Measurements from ENCODE around the gene SMYD3.

The SMYD3 gene

DNA sequence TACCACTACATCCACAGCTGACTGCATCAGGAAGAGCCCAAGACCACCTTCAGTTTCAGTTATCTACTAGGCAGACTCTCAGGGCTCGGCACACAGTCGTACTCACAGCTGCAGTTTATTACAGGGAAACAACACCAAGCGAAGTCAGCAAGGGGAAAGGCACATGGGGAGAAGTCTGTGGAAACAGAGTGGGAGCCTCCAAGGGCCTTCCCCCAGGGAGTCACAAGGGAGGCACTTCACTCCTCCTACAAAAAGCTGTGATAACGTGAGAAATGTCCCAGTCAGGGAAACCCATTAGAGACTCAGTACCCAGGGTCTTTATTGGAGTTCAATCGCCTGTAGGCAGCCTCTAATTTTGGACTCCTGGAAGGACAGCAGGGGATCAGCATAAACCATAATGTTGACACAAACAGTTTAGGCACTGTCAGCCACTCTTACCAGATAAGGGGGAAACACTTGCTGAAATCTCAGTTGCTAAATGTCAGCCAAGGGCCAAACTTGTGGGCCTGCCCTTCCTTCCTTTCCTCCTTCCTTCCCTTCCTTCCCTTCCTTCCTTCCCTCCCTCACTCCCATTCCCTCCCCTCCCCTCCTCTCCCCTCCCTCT lies 444.0 kb downstream of the SMYD3 start:
- H3K4me3 ChIP-seq (ENCODE audit: low read length): no peak overlapping the region
- TF ChIP-seq ZNF274 (IDR thresholded peaks at IDR 0.05; ENCODE audit: low read depth, low read length): no peak

- no peak overlapping the region for H3K4me3 ChIP-seq (ENCODE audit: low read length)
These were observed 448.6 kb downstream of the SMYD3 start for GRCh38 chr1:246058466-246058865.

GRCh38 chr1:246052603-246053002 lies 454.5 kb downstream of the SMYD3 start:
- no peak for TF ChIP-seq ZNF274 (IDR thresholded peaks at IDR 0.05; ENCODE audit: low read depth, low read length)

More at GRCh38 chr1:246058466-246058865, 448.6 kb downstream of the SMYD3 start:
- no peak for TF ChIP-seq ZNF274 (IDR thresholded peaks at IDR 0.05; ENCODE audit: low read depth, low read length)

DNA sequence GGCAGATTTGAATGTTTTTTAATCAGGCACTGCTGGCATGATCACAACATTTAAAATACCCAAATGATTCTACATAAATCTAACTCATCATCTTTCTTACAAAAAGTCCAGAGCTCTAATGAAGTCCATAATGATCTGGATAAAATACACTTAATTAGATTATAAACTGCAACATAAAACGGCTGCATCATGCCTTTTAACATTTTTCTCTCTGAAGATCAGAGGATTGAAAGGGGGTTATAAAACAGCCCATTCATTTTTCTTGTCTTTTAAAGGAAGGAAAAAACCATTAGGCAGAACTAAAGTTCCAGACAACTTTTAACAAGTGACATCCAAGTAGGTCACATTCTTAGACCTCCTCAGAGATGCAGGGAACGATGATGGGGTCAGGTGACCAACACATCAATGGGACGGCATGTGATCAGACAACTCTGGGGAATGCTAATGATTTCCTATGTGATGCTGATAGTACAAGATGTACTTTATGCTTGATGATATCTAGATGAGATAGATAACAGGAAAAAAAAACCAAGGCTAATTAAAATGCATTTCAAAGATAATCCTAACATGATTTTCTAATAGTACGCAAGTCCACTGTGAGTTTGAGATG lies 455.1 kb downstream of the SMYD3 start:
- no peak for TF ChIP-seq ZNF274 (IDR thresholded peaks at IDR 0.05; ENCODE audit: low read depth, low read length)
- H3K4me3 ChIP-seq (ENCODE audit: low read length): no peak overlapping the region

More at GRCh38 chr1:246052603-246053002, 454.5 kb downstream of the SMYD3 start:
- no peak overlapping the region for H3K4me3 ChIP-seq (ENCODE audit: low read length)

DNA sequence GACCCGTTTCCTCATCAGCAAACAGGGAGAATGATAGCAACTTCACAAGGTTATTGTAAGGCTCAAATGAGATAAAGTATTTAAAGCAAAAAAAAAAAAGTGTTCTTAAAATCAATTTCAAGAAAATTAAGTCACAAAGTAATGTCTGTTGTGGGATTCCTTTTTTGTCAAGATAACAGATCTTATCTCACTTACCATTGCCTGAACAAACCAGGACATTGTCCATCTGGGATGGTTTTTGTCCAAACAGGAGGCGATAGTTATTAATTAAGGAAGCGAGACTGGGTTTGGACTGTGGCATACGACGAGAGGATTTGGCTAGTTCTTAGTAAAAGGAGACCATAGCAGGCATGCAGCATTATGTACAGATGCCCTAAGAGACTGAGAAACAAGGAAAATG lies 458.4 kb downstream of the SMYD3 start:
- H3K4me3 ChIP-seq (ENCODE audit: low read length): no peak overlapping the region
- no peak for TF ChIP-seq ZNF274 (IDR thresholded peaks at IDR 0.05; ENCODE audit: low read depth, low read length)

DNA sequence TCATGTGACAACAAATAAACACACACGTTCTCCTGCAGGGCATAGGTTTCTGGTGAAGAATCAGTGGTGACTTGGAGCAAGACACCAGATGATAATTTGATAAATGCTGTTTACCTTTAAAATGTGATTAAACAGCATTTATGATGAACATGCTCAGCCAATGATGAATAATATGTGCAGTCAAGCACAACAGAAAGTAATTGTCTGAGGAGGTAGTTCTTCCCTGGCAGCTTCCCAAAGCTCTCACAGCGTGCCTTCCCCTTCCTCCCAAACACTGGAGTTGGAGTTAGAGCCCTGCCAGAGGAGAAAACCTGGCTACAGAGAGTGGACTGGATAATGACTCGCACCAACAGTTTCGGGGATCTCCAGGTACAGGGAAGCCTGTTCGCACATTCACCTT lies 463.5 kb downstream of the SMYD3 start:
- no peak overlapping the region for H3K4me3 ChIP-seq (ENCODE audit: low read length)
- no peak for TF ChIP-seq ZNF274 (IDR thresholded peaks at IDR 0.05; ENCODE audit: low read depth, low read length)

GRCh38 chr1:246041360-246041759 lies 465.7 kb downstream of the SMYD3 start:
- no peak overlapping the region for H3K4me3 ChIP-seq (ENCODE audit: low read length)
- no peak for TF ChIP-seq ZNF274 (IDR thresholded peaks at IDR 0.05; ENCODE audit: low read depth, low read length)

DNA sequence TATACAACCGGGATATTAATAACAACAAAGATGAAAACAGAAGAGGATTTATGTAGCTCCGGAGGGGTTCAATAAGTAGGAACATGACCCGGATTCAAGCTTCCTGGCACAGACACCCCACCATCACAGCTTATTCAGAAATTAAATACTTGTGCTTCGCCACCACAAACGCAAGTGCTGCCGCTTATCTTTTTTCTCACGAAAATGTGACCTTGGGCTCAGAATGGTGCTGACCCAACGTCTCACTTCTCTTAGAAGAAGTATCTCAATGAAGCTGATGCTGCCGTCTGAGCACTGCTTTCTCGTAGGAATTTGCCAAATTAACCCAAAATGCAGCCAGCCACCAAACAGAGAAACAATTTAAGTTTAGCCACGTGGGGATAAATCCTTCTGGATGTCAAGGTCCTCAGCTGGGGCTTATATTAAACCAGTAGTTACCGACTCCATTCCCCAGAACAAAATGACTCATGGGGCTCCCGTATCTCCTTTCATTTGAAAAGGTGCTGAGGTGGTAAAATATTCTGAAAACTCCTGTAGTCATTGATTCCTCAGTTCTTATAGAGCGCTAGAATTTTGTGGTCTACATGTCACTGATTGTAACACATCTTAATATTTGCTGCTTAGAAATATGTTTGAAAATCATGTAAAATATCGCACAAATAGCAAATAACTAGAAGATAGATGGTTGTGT lies 466.7 kb downstream of the SMYD3 start:
- TF ChIP-seq ZNF274 (IDR thresholded peaks at IDR 0.05; ENCODE audit: low read depth, low read length): no peak
- no peak overlapping the region for H3K4me3 ChIP-seq (ENCODE audit: low read length)

- no peak for TF ChIP-seq ZNF274 (IDR thresholded peaks at IDR 0.05; ENCODE audit: low read depth, low read length)
- H3K4me3 ChIP-seq (ENCODE audit: low read length): no peak overlapping the region
These were observed 467.5 kb downstream of the SMYD3 start for GRCh38 chr1:246039584-246039983.

DNA sequence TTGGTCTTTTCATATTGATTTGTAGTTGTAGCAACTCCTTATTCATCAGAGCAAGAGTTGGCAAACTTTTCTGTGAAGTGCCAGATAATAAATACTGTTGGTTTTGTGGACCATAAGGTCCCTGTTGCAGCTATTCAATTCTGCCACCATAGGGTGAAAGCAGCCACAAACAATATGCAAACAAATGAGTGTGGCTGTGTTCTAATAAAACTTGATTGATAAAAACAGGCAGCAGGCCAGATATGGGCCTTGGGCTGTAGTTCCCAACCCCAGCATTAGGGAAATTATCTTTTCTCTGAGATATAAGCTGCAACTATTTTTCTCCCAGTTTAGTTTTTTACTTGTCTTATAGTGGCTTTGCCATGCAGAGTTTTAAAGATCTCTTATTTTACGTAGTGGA lies 469.2 kb downstream of the SMYD3 start:
- H3K4me3 ChIP-seq (ENCODE audit: low read length): no peak overlapping the region
- TF ChIP-seq ZNF274 (IDR thresholded peaks at IDR 0.05; ENCODE audit: low read depth, low read length): no peak

DNA sequence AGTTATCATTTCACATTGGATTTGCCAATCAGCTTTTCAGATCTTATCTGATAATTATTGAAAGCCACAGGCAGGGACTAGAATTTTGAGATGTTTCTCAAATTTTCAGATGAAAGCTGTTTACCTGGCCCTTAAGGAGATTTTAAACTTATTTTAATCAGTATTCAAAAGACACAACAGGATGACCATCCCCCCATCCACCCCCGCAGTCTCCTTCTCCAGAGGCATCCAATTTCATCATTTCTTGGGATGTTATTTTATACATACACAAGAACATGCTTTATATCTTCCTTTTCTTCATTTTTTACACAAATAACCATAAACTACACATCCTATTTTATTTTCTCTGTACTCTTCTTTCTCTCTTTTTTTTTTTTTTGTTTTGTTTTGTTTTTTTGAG lies 470.9 kb downstream of the SMYD3 start:
- TF ChIP-seq ZNF274 (IDR thresholded peaks at IDR 0.05; ENCODE audit: low read depth, low read length): no peak
- H3K4me3 ChIP-seq (ENCODE audit: low read length): no peak overlapping the region

- H3K4me3 ChIP-seq (ENCODE audit: low read length): no peak overlapping the region
- TF ChIP-seq ZNF274 (IDR thresholded peaks at IDR 0.05; ENCODE audit: low read depth, low read length): no peak
These were observed 472.0 kb downstream of the SMYD3 start for GRCh38 chr1:246035060-246035541.

- no peak overlapping the region for H3K4me3 ChIP-seq (ENCODE audit: low read length)
- TF ChIP-seq ZNF274 (IDR thresholded peaks at IDR 0.05; ENCODE audit: low read depth, low read length): no peak
These were observed 472.4 kb downstream of the SMYD3 start for GRCh38 chr1:246034630-246035029.

DNA sequence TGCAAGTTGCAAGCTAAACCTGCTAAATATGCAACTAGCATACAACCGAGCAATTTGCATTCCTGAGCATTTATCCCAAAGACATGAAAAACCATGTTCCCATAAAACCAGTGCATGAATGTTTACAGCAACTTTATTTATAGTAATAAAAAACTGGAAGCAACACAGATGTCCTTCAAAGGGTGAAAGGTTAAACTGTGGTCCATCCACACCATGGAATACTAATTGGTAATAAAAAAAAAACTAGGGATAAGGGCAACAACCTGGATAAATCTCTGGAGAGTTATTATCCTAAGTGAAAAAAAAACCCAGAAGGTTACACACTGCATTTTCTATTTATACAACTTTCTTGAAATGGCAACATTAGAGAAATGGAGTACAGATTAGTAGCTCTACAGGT lies 474.1 kb downstream of the SMYD3 start:
- no peak overlapping the region for H3K4me3 ChIP-seq (ENCODE audit: low read length)
- TF ChIP-seq ZNF274 (IDR thresholded peaks at IDR 0.05; ENCODE audit: low read depth, low read length): no peak

DNA sequence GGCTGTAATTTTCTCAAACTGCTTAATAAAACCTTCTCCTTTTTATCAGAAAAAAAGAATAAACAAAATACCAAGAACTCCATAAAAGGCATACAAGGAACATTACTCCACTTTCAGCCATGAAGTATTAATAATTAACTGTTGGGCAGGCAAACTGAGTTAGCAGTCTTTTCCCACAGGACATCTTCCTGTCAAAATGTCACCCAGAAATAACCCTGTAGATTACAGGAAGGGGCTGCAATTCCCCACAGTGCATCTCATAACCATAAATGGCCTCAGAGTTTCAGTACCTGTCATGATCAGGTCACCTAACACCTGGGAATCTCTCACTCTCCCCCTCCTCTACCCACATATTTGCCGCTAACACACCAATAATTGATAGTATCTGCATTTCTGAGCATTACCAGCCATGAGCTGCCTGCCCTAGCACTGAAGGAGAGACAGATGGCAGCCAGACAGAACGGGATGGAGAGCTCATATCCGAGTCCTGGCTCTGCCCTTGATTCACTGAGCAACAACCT lies 475.0 kb downstream of the SMYD3 start:
- H3K4me3 ChIP-seq (ENCODE audit: low read length): no peak overlapping the region
- no peak for TF ChIP-seq ZNF274 (IDR thresholded peaks at IDR 0.05; ENCODE audit: low read depth, low read length)
